ENCODE results near the gene DAB2.

DNA sequence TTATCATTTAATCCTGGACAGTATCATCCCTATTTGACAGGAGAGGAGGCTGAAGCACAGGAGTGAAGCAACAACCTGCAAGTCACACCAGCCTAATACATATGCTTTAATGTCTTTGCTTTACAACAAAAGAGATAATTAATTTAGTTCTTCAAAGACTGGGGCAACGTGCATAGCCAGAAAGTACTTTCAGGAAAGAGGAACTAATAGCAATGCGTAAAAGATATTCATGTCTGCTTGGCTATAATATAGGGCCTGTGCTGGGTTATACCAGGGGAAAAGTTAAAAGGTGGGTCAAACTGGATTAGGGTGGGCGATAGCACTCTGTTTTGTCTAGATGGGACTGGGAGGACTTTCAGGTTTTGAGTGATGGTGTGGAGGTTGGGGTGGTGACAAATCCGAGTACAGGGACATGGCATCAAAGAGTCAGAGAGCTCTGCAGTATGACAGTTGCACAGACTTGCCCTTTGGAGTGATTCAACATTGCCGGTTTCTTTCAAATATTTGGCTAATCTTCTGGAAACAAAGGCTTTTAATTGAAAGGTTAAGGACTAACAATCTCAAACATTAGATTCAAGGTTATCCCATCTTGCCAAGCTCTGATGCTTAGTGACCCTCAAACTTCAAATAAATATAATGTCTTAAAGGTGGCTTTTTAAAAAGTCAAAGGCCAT is 11.9 kb downstream of the DAB2 start:
- TF ChIP-seq, protein P1, sequence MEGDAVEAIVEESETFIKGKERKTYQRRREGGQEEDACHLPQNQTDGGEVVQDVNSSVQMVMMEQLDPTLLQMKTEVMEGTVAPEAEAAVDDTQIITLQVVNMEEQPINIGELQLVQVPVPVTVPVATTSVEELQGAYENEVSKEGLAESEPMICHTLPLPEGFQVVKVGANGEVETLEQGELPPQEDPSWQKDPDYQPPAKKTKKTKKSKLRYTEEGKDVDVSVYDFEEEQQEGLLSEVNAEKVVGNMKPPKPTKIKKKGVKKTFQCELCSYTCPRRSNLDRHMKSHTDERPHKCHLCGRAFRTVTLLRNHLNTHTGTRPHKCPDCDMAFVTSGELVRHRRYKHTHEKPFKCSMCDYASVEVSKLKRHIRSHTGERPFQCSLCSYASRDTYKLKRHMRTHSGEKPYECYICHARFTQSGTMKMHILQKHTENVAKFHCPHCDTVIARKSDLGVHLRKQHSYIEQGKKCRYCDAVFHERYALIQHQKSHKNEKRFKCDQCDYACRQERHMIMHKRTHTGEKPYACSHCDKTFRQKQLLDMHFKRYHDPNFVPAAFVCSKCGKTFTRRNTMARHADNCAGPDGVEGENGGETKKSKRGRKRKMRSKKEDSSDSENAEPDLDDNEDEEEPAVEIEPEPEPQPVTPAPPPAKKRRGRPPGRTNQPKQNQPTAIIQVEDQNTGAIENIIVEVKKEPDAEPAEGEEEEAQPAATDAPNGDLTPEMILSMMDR (conservative IDR thresholded peaks at IDR 0.05; ENCODE audit: low read depth, low read length) = no peak
- no peak for TF ChIP-seq EZH2 (IDR thresholded peaks at IDR 0.05; ENCODE audit: borderline replicate concordance, low read depth, low read length, poor library complexity, severe bottlenecking)
